Fibroblast of lung (primary cell): ENCODE measurements around the gene CARMIL1. TPM values are rescaled to one million over a fixed set of nuclear protein-coding genes. Genes with fewer than 3 reads are reported as not detected.
A peak's percentile ranks its signal among the peaks of the same experiment; 100 is the strongest.

Experiments
- DNase-seq, 2 donors: peaks; one replicate each; pipeline versions ENCODE4 v3.0.0 to v3.0.0-alpha.2; 2010; ENCODE audit warnings: low read depth in 2 of 2
- H2AFZ ChIP-seq: 2 replicates; pipeline ENCODE4 v1.5.1; 2012; ENCODE audit warnings: low read length, control low read depth, inconsistent platforms
- H3K27ac ChIP-seq: 2 replicates; pipeline ENCODE4 v1.5.1; 2011; ENCODE audit warnings: low read length, control low read depth; ENCODE audit not compliant: insufficient read depth
- H3K27me3 ChIP-seq: 2 replicates; pipeline ENCODE4 v1.5.1; 2011; ENCODE audit warnings: mild to moderate bottlenecking, low read length; ENCODE audit not compliant: control insufficient read depth, insufficient read depth
- H3K36me3 ChIP-seq: 2 replicates; pipeline ENCODE4 v1.5.1; 2011; ENCODE audit warnings: low read length; ENCODE audit not compliant: control insufficient read depth, insufficient read depth
- H3K4me1 ChIP-seq: 2 replicates; pipeline ENCODE4 v1.5.1; 2011; ENCODE audit warnings: low read length; ENCODE audit not compliant: control insufficient read depth, insufficient read depth; ENCODE audit errors: extremely low read depth
- H3K4me2 ChIP-seq: 2 replicates; pipeline ENCODE4 v1.5.1; 2011; ENCODE audit warnings: low read length, control low read depth; ENCODE audit not compliant: insufficient read depth; ENCODE audit errors: extremely low read depth
- H3K4me3 ChIP-seq, 4 experiments: fragments of 200-600 bp in 1 of 4; sonication (generic) in 1 of 4; replicated peaks in 1 of 4; 2 replicates each; pipeline ENCODE4 v1.5.1; 2011 to 2016; ENCODE audit warnings: low read length in 4 of 4, low read depth in 3 of 4, mild to moderate bottlenecking in 3 of 4, control low read depth in 2 of 4, inconsistent platforms in 1 of 4, mixed read lengths in 1 of 4; ENCODE audit not compliant: insufficient read depth in 1 of 4; ENCODE audit errors: control extremely low read depth in 1 of 4
- H3K79me2 ChIP-seq: 2 replicates; pipeline ENCODE4 v1.5.1; 2012; ENCODE audit warnings: mild to moderate bottlenecking, low read length, inconsistent platforms; ENCODE audit not compliant: control insufficient read depth, insufficient read depth
- H3K9ac ChIP-seq: 2 replicates; pipeline ENCODE4 v1.5.1; 2011; ENCODE audit warnings: mild to moderate bottlenecking, low read length, control low read depth; ENCODE audit not compliant: insufficient read depth
- H3K9me3 ChIP-seq: 2 replicates; pipeline ENCODE4 v1.5.1; 2012; ENCODE audit warnings: low read depth, low read length; ENCODE audit not compliant: control insufficient read depth, insufficient read depth
- H4K20me1 ChIP-seq: 2 replicates; pipeline ENCODE4 v1.5.1; 2011; ENCODE audit warnings: low read length; ENCODE audit not compliant: control insufficient read depth, insufficient read depth; ENCODE audit errors: extremely low read depth
- CTCF ChIP-seq, 2 donors: IDR thresholded peaks in 1 of 2; conservative IDR thresholded peaks in 1 of 2; 1 replicate in 1 of 2; 2 replicates in 1 of 2; pipeline ENCODE4 v1.5.1; 2011 to 2012; ENCODE audit warnings: low read length in 2 of 2, control low read depth in 1 of 2, inconsistent platforms in 1 of 2, low read depth in 1 of 2, mild to moderate bottlenecking in 1 of 2
- EZH2 ChIP-seq: IDR thresholded peaks from 2 replicates; pipeline ENCODE4 v1.5.1; 2012; ENCODE audit warnings: low read length, control low read depth, mild to moderate bottlenecking; ENCODE audit errors: missing control alignments
- polyA plus RNA-seq, 2 donors: library from polyadenylated mRNA; depleted of rRNA in 1 of 2; stranded (reverse) in 1 of 2; unstranded in 1 of 2; fragments of >200 nt; gene quantifications; 2 replicates each; pipeline ENCODE4 v1.2.1, GENCODE V29; 2011 to 2012; ENCODE audit warnings: missing spikeins in 1 of 2
- total RNA-seq: library from RNA; depleted of rRNA; stranded (reverse); fragments of >200 nt; gene quantifications from 2 replicates; pipeline ENCODE4 v1.2.1, GENCODE V29; 2014

Gene CARMIL1
- total and polyA plus RNA-seq, 2 donors (not counting 1 experiment from before 2014, with no cell fraction given) = 10.2 to 12.5 TPM

DNA sequence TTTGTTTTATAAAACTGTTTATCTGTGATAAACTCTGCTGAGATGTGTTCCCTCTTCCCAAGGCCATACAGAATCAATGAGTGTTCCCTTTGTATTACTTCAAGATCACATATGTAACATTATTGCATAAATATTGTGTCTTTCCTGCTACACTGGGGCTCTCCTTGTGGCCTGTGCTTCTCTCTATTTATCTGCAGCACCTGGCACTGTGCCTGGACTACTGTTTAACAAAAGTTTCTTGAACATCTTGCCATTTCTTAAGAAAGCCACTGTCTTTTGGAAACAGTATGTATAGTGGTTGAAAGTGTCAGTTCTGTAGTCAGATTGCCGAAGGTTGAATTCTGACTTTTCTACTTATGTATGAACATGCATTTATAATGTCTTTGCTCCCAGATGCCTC lies 203.8 kb downstream of the CARMIL1 start:
- no peaks in the 10 kb centered on the region for H4K20me1 ChIP-seq
- H3K9me3 ChIP-seq = no peaks in the 10 kb centered on the region
- H3K27me3 ChIP-seq = no peaks in the 10 kb centered on the region
- DNase-seq = peak in 1 of 2 donors; percentile 52
- no peak overlapping the region for H3K4me3 ChIP-seq
- H3K9ac ChIP-seq = no peak overlapping the region
- no peak overlapping the region for H3K4me2 ChIP-seq
- no peaks in the 10 kb centered on the region for H3K36me3 ChIP-seq
- TF ChIP-seq CTCF (conservative IDR thresholded peaks at IDR 0.05 in 1 of 2, IDR thresholded peaks at IDR 0.05 in 1 of 2; ENCODE audit: low read depth in 1 of 2, low read length in 2 of 2) (no peak), EZH2 (no peak)
- no peak overlapping the region for H2AFZ ChIP-seq
- H3K79me2 ChIP-seq = no peaks in the 10 kb centered on the region
- H3K27ac ChIP-seq = no peak overlapping the region
- peaks cover 2% of the 10 kb centered on the region for H3K4me1 ChIP-seq

DNA sequence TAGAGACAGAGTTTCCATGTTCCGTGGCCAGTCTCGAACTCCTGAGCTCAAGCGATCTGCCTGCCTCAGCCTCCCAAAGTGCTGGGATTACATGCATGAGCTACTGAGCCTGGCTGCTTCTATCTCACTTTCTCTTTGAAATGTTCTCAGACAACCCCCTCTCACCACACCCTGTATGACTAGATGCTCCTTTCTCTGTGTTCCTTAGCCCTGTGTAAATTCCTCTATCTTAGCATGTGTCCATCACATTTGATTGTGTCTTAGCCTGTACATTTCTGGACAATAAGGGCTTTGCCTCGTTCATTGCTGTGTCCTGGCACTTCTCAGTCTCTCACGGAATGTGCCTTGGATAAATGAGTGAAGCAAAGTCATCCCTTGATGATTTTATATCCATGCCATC lies 204.8 kb downstream of the CARMIL1 start:
- Histone ChIP-seq H3K9me3 (no peaks in the 10 kb centered on the region), H3K9ac (no peak overlapping the region), H4K20me1 (no peaks in the 10 kb centered on the region), H3K79me2 (no peaks in the 10 kb centered on the region), H3K4me2 (no peak overlapping the region), H3K27ac (no peak overlapping the region), H3K36me3 (no peaks in the 10 kb centered on the region), H2AFZ (no peak overlapping the region), H3K4me3 (no peak overlapping the region), H3K4me1 (peaks cover 2% of the 10 kb centered on the region), H3K27me3 (no peaks in the 10 kb centered on the region)
- TF ChIP-seq CTCF (conservative IDR thresholded peaks at IDR 0.05 in 1 of 2, IDR thresholded peaks at IDR 0.05 in 1 of 2; ENCODE audit: low read depth in 1 of 2, low read length in 2 of 2) (no peak), EZH2 (no peak)
- no peak for DNase-seq

DNA sequence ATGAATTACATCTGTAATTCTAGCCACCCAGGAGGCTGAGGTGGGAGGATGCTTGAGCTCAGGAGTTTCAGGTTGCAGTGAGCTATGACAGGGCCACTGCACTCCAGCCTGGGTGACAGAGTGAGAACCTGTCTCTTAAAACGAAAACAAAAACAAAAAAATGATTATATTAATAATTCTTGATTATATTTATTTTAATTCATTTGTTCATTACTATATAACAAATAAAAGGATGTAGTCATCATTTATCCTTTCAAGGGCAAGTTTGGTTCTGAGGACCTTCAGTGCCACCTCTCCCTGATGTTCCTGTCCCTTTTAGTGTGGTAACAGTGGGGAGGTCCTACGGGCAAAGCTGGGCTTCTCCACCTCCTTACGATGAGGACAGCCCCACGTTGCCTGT lies 205.7 kb downstream of the CARMIL1 start:
- no peaks in the 10 kb centered on the region for H3K27me3 ChIP-seq

More for the DNA sequence above, 205.7 kb downstream of the CARMIL1 start:
- Histone ChIP-seq H3K4me2 (no peak overlapping the region), H2AFZ (no peak overlapping the region), H3K4me3 (no peak overlapping the region), H3K4me1 (peaks cover 2% of the 10 kb centered on the region), H3K9ac (no peak overlapping the region), H3K27ac (no peak overlapping the region), H4K20me1 (no peaks in the 10 kb centered on the region), H3K79me2 (no peaks in the 10 kb centered on the region), H3K36me3 (no peaks in the 10 kb centered on the region), H3K9me3 (no peaks in the 10 kb centered on the region)
- TF ChIP-seq EZH2 (no peak), CTCF (conservative IDR thresholded peaks at IDR 0.05 in 1 of 2, IDR thresholded peaks at IDR 0.05 in 1 of 2; ENCODE audit: low read depth in 1 of 2, low read length in 2 of 2) (no peak)
- no peak for DNase-seq
